Measurements from ENCODE around the gene NCF2. TPM values are rescaled to one million over a fixed set of nuclear protein-coding genes. Genes with fewer than 3 reads are reported as not detected.

NCF2 gene
- total RNA-seq, 1 donor from 2014 or later: 9.6 TPM

DNA sequence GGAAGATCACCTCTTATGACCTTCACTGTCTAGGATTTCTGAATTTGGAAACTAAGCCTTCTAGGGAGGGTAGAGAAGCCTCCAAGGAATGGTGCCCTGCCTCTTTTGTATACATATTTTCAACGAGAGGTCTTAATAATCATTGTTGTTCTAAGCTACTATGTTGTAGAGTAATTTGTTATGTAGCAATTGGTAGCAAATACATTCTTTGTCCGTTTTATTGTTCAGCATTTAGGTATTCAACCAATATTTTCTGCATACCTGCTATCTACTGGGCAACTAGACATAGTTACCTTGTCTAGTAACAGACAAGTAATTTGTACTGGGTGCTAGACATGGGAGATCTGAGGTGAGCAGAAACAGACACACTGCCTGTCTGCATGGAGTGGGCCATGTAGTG is 20.8 kb upstream of the NCF2 start:
- DNase-seq (ENCODE audit: low spot score): no peak

DNA sequence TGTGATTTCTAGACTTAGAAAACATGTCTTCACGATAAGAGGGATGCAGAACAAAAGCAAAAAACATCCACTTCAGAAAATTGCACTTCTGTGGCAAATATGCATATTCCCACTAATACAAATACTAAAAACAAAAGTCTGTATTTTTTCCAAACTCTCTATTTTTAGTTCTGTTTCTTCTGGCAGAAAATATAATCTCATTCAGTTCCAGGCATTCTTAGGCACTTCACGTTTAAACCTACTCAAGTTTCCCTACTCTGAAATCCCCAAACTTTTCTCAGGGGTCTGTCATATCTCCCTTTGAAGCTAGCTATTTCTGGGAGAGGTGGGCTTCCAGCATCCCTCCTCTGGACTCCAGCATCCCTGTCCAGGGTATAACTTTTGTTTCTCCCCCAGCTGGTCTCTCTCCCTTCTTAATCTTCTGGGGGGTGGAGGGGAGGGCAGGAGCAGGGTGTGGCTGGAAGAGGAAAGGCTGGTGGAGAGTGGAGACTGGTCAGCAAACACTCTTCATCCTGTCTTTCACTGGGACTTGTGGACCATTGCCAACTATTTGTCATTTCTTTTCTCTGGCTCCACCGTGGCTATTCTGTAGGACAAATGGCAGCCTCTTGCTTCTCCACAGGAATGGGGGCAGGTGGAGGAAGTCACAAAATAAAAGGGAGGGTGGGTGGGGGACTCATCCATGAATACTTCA is 19.6 kb upstream of the NCF2 start:
- DNase-seq (ENCODE audit: low spot score): no peak

DNA sequence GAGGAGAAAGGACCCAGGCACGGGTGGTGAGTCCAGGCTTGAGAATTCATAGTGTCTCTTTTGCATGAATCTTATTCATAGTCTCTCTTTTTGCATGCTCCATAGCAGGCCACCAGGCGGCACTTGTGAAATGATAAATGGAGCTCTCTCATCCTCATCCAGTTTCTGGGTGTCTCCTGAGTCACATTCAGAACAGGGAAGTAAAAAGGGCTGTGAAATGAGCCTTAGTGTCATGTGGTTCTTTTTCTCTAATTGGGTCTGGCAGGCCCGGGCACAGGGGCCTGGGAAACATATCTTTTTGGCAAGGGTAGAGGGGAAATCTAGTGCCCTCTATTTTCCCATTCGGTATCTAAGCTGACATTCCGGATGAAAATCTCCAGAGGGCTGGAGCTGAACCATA is 19.1 kb upstream of the NCF2 start:
- DNase-seq (ENCODE audit: low spot score): peak; percentile 41

DNA sequence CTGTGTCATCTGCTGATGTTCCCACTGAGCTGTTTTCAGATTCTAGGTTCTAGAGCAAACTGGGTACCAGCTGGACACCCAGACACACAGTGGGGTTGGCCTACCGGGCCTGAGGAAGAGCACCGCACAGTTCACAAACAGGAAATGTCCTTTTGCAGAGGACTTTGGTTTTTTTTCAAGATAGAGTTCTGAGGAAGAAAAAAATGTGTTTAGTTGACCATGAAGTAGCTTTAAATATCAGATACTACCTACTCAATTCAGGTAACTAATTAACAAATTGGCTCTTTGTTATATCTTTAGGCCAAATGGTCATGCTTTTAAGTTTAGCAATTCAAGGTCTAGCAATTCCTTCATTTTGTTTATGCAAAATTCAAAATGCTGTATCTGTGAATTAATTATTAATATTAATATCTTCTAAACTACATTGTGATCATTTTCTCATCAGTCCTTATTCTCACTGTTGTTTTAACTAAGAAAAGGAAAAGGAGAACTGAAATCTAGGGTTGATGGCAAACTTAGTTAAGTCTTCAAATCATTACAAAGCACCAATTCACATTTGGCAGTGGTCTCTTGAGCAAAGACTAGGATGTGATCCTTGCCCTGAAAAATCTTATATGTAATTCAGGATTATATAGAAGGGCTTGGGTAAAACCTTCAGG is 17.2 kb upstream of the NCF2 start:
- DNase-seq (ENCODE audit: low spot score): no peak

DNA sequence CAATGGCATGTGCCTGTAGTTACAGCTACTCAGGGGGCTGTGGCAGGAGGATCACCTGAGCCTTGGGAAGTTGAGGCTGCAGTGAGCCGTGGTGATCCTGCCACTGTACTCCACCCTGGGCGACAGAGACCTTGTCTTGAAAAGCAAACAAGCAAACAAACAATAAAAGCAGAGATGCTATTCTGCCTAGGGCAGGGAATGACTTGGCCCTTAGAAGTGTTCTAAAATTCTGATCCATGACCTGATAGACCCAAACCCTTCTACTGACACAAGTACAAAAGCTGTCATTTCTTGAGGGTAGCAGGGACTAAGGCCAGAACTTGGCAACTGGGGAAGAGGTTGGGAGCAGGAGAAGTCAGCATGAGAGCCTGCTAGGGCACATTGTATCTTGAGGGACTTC is 15.6 kb upstream of the NCF2 start:
- DNase-seq (ENCODE audit: low spot score): no peak

DNA sequence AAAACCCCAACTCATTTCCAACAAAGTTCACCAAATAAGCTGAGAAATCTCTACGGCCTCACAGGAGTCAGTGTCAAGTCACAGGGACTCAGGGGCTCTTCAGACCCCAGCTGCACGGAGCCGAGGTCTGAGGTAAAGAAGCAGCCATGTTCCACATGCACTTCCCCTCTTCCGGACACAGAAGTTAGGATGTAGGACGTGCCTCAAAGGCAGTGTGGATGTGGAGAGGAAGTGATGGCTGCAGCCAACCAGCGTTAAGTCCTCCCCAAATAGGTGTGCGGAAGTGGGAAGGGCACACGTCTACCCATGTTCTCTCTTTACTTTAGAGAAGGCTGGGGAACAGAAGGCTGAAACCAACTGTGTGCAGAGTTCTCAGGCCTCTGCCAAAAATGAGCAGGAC is 14.6 kb upstream of the NCF2 start:
- no peak for DNase-seq (ENCODE audit: low spot score)

DNA sequence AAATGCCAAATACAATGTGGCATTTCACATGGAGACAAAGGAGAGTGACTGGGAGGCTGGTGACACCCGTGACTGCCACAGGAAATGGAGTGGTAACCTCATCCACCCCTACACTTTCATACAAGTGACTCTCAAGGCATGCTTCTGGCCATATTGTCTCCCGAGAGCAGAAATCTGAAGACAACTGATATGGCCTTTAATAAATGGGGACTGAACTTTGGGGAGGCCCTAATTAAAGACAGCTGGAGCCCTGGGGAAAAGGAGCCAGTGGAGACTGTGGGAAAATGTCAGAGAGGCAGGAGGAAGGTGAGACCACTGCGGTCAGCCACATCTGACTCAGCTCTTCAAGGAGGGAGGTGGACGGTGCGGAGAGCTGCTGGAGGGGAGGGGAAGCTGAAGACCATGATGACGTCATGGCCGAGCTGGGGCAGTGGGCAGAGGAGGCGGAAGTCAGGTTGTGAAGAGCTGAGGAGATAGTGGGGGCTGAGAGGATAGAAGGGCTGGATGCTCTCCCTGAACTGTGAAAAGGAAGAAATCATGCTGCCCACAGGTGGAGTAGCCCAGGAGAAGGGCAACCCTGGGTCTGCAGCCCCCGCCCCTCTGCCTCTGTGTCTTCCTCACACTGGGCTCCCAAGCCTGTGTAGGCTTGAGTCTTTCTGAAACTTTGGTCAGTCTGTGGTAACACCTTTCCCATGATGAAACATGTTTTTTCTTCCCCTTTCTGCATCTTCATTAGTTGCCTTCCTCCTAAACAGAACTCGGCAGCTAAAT is 14.0 kb upstream of the NCF2 start:
- DNase-seq (ENCODE audit: low spot score): no peak

DNA sequence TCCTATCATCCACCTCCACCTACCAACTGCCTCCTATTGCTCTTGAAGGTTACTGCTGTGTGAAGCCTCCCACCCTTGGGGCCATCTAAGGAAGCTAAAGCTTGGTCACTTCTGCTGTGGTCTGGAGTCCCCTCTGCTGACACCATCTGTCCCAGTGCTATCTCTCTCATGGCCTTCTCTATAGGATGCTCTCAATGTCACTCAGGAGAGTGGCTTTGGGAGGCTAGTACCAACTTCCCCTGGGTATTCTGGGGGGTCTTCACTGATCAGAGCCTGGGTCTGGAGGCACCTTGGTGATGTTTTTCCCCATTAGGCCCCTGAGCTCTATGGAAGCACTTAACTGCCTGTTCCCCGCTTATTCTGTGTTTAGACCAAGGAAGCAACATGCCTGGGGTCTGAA is 12.3 kb upstream of the NCF2 start:
- no peak for DNase-seq (ENCODE audit: low spot score)

DNA sequence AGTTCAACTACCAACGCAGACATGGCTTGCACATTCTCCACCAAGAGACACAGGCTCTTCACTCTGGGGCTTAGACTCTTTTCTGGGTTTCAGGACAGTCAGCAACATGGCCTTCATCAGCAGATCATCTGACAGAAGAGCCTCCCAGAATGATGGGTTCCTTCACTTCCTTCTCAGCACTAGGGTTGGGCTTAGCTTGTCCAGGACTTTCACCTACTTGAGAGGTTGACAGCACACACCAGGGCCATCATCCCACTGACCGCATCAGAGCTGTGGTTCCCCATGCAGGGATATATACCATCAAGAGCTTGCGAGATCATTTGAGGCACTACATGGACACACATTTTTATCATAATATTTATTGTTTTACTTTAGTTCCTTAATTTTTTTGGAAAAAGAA is 10.4 kb upstream of the NCF2 start:
- DNase-seq (ENCODE audit: low spot score): no peak

DNA sequence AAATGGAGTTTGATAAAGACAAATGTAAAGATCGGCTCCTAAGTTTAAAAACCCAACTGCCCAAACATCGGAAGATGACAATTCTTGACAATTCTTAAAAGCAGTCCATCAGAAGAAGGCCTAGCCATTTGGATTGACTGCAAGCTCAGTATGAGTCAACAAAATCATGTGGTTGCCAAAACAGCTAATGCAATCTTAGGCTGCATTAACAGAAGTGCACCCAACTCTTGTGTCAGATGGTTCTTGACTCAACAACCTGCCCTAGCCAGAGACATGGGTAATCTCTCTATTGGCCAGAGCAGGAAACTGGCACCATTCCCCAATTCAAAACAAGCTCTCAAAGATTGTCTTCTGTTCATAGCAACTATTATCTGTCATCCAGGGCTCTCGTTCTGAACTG is 9.9 kb upstream of the NCF2 start:
- no peak for DNase-seq (ENCODE audit: low spot score)

DNA sequence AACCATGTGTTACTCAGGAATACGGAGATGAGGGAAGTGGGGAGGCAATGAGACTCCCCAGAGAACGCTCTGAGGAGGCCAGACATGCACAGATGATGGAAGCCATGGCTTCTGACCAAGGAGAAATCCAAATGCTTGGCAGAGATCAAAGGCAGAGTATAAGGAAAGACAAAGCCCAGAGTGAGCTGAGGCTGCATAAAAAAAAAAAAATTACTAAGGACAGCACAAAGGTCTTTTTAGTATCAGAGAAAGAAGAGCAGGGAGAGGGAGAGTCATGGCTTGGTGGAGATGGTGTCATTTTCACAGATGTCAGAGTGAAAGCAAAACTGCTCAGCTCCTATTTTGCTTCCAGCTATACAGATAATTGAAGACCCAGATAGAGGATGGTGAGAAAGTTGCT is 8.1 kb upstream of the NCF2 start:
- DNase-seq (ENCODE audit: low spot score): no peak

DNA sequence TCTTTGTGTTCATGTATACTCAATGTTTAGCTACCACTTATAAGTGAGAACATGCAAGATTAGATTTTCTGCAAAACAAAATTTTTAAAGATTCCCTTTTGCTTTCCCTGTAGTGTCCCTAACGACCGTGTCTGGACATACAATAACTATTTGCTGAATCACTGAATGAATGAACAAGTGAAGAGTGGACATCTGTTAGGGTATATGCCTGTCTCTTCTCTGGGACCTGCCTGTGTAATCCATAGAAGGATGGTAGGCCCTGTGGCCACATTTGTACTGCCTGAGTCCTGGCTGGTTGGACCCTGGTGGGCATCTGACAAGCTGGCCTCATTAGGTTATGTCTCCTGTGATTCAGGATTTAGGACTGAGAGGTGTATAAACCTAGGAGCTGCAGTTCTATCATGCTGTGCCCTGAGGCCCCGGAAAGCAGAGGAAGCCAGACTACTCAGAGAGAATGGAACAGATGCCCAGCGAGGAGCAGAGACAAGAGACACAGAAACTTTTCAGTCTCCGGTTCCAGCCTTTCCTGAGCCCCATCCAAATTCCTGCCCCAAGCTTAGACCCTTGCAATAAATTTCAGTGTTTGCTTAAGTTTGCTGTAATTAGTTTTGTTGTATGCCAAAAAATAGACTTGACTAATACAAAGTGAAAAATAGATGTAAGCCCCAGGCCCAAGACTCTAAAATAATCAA is 7.5 kb upstream of the NCF2 start:
- no peak for DNase-seq (ENCODE audit: low spot score)

DNA sequence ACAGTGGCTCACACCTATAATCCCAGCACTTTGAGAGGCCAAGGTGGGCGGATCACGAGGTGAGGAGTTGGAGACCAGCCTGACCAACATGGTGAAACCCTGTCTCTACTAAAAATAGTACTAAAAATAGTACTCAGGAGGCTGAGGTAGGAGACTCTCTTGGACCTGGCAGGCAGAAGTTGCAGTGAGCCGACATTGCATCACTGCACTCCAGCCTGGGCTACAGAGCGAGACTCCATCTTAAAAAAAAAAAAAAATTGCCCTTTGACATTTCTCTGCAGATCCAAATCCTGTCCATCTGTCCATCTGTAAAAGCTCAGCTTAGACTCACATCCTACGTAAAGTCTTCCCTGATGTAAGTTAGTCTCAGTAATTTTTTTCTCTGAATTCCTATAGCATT is 6.2 kb upstream of the NCF2 start:
- DNase-seq (ENCODE audit: low spot score): no peak

DNA sequence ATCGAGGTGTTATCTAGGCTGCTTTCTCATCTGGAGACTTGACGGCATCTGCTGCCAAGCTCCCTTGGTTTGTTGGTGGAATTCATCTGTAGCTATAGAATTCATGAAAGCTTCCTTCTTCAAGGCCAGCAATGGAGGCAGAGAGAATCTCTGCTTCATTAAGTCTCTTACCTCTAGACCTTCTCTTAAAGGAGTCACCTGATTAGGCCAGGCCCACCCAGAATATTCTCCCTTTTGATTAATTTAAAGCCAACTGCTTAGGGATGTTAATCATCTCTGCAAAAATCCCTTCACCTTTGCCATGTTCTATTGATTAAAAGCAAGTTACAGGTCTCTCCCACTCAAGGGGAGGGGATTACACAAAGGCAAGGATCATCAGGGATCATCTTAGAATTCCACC is 5.3 kb upstream of the NCF2 start:
- no peak for DNase-seq (ENCODE audit: low spot score)

DNA sequence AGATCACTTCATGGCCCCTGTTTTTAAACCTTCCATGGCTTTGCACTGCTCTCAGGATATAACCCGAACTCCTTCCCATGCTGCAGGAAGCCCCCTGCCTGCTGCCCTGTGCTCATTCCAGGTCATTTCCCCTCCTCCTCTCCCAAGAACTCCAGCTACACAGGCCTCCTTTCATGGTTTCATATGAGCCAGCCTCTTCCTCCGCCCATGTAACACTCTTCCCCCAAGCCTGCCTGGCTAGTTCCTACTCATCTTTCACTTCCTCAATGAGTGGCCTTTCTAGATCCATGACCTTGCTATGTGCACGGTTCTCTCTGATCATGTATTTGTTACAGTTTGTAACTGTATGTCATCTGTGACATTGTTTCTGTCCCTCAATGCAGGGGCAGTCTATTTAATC is 3.1 kb upstream of the NCF2 start:
- DNase-seq (ENCODE audit: low spot score): no peak

DNA sequence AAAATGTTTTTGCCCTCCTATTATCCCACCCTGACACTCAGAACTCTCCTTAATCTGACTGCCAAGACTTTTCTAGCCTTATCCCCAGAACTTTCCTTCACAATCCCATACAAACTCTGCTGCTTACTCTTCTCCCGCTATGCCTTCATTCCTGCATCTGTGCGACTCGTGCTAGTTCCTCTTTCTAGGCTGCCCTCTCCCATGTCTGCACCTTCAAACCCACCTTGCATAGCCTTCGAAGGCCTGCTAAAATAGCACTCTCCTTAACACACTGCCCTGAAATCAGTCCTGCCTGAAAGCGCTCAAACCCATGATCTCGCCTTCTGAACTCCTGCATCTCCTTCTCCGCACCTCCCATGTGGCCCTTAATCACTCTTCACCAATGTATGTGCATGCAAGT is 2.5 kb upstream of the NCF2 start:
- no peak for DNase-seq (ENCODE audit: low spot score)

DNA sequence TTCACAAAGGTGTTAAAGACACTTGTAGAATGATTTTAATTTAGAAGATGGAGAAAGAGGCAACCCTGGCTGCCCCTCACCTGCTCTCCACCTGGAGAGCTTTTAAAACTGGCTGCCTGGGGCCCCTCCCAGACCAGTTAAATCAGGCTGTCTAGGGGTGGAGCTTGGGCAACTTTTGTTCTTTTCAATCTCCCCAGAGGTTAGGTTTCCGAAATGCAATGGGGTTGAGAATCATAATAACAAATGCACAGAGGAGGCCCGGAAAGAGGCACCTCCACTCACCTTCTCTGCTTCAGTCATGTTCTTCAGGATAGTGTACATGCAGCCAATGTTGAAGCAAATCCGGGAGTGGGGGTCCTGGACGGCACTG is 400 bp downstream of the NCF2 start:
- no peak for DNase-seq (ENCODE audit: low spot score)

DNA sequence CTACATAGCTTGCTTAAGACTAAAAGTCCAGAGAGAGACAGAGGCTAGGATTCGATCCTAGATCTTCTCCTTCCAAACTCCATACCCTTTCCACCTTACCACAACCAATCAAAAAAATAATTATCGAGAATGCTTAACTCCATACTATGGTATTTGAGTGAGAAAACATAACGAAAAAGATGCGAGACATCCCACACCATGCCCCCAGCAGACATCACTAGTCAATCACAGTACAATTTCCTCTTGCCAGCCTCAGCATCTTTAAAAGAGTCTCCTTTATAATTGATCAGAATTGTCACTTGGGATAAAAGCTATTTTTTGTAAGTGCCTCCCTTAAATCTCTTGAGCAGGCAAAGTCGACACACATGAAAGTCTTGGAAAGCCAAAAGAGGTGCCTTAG is 875 bp downstream of the NCF2 start:
- no peak for DNase-seq (ENCODE audit: low spot score)

DNA sequence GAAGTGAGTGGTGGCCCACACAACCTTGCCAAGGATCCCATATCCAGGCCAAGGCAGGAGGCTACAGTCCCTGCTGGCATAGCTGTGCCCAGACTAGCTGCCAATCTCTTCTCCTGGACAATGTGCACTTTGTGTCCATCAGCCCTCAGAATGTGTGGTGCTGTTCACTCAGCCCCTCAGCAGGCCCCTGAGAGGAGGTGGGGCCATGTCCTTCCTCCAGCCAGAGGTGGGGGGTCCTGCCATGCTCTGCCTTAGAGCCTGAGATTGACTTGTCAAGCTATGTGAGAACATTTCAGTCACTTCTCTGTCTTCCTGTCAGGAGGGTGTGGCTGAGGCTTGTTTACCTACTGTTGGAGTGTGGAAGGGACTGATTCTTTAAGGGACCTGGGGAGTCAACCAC is 1.4 kb downstream of the NCF2 start:
- no peak for DNase-seq (ENCODE audit: low spot score)

DNA sequence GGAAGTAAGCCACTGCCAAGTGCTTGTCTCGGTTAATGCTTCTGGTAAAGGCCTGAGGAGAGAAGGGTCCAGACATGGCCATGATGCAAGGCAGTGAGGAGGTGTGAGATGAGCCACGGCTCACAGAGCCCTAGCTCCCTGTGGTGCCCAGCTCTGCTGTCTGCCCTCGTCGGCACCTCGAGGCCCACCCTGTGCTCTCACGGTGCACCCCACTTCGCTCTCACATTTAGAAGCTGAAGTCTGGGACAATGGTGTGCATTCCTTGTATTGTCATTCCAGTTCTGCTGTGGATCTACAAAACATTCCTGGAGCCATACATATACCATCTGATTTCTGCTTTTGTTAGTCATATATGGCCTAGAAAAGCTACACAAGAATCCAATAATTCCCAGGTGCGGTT is 3.3 kb downstream of the NCF2 start:
- DNase-seq (ENCODE audit: low spot score): no peak

DNA sequence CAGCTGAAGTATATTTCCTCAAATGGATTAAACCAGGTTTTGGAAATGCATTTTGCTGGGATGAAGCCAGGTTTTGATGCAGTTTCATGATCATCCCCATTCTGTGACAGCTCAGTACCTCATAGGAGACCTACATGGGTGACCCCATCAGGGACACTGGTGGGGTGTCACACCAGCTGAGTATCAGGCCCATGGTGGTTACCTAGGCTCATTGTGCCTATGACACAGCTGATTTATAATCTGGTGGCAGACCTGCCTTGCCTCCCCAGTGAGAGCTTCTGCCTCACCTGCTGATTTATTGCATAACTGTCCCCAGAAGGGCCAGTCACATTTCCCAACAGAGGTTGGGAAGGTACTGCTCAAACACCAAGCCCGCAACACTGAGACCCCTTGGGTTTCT is 3.8 kb downstream of the NCF2 start:
- DNase-seq (ENCODE audit: low spot score): no peak

DNA sequence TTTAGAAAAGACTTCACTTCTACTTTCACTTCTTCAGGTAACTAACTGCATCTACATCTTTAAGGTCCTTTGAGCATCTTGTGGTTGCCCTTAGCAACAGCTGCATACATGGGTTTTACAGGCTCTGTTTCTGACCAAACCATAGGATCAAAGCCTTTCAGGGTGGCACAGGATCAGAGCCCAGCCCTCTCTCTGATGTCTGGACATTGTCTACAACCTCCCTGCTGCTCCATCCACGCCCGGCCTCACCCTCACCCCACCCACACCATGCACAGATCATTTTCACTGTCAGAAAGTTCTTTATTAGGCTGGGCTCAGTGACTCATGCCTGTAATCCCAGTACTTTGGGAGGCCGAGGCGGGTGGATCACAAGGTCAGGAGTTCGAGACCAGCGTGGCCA is 5.2 kb downstream of the NCF2 start:
- no peak for DNase-seq (ENCODE audit: low spot score)

DNA sequence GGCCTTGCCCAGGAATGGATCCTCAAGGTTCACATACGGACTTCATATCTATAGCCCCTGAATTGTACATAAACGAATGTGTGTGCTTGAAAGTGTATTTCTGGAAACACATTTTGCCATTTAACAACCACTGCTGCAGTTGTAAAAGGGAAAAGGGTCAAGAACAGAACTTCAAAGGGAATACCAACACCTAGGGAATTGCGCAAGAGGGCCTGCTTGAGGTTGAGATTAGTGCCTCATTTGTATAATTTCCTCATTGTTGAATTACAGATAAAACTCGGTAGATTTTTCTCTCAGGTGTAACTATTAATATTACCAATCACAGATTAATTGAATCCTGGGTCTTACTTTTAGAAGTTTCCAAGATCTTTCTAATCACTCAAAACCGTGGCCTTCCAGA is 6.1 kb downstream of the NCF2 start:
- DNase-seq (ENCODE audit: low spot score): no peak
